WTC11 (cell line): Measurements from ENCODE around the gene ZNF341.

ENCODE experiments used
- CREM ChIP-seq: sonication (generic); formaldehyde crosslinking; IDR thresholded peaks from 2 replicates; pipeline ENCODE4 v1.8.1; 2022; ENCODE audit warnings: mild to moderate bottlenecking, missing genetic modification reagents, moderate library complexity
- FOXP1 ChIP-seq: sonication (generic); formaldehyde crosslinking; IDR thresholded peaks from 2 replicates; pipeline ENCODE4 v1.8.0; 2022; ENCODE audit warnings: missing genetic modification reagents, mild to moderate bottlenecking, moderate library complexity, borderline replicate concordance
- NR1H2 ChIP-seq: sonication (generic); formaldehyde crosslinking; IDR thresholded peaks from 2 replicates; pipeline ENCODE4 v1.9.0; 2021; ENCODE audit warnings: mild to moderate bottlenecking, moderate library complexity, missing genetic modification reagents
- RELA ChIP-seq: sonication (generic); formaldehyde crosslinking; IDR thresholded peaks from 2 replicates; pipeline ENCODE4 v1.8.1; 2022; ENCODE audit warnings: missing genetic modification reagents, mild to moderate bottlenecking, borderline replicate concordance
- TEAD4 ChIP-seq: sonication (generic); formaldehyde crosslinking; IDR thresholded peaks from 2 replicates; pipeline ENCODE4 v1.8.0; 2022; ENCODE audit warnings: mild to moderate bottlenecking, missing genetic modification reagents
- TF ChIP-seq, protein P1 (sequence below): fragments of 200-600 bp; IDR thresholded peaks from 2 replicates; pipeline ENCODE4 v1.8.0; 2022; ENCODE audit warnings: antibody characterized with exemption
- TF ChIP-seq, protein P2 (sequence below): sonication (generic); formaldehyde crosslinking; IDR thresholded peaks from 2 replicates; pipeline ENCODE4 v1.8.1; 2023; ENCODE audit warnings: mild to moderate bottlenecking, missing genetic modification reagents
- TF ChIP-seq, protein P3 (sequence below): sonication (generic); formaldehyde crosslinking; IDR thresholded peaks from 2 replicates; pipeline ENCODE4 v1.8.0; 2022; ENCODE audit warnings: mild to moderate bottlenecking, missing genetic modification reagents

DNA sequence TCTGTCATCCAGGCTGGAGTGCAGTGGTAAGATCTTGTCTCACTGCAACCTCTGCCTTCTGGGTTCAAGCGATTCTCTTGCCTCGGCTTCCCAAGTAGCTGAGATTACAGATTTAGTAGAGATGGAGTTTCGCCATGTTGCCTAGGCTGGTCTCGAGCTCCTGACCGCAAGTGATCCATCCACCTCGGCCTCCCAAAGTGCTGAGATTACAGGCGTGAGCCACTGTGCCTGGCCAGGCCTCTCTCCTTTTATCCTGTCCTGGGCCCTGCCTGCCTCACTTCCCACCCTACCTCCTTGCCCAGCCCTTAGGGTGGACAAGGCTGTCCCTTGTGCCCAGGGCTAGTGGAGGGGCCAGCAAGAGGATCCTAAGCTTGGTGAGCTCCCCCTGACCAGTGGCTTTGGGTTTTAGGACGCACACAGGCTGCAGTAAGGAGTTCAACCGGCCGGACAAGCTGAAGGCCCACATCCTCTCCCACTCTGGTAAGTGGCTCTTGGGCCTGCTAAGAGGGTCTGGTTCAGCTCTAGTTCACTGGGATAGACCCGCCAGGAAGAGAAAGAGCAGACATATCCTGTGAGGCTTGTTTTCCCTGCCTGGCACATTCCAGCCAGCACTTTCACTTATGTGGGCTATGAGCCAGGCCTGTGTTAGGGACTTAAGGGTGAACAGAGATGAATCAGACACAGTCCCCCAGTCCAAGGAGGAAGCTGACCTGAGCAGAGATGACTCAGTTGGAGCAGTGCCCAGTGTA, 57.5 kb downstream of the ZNF341 start:
- TF ChIP-seq, protein P1, sequence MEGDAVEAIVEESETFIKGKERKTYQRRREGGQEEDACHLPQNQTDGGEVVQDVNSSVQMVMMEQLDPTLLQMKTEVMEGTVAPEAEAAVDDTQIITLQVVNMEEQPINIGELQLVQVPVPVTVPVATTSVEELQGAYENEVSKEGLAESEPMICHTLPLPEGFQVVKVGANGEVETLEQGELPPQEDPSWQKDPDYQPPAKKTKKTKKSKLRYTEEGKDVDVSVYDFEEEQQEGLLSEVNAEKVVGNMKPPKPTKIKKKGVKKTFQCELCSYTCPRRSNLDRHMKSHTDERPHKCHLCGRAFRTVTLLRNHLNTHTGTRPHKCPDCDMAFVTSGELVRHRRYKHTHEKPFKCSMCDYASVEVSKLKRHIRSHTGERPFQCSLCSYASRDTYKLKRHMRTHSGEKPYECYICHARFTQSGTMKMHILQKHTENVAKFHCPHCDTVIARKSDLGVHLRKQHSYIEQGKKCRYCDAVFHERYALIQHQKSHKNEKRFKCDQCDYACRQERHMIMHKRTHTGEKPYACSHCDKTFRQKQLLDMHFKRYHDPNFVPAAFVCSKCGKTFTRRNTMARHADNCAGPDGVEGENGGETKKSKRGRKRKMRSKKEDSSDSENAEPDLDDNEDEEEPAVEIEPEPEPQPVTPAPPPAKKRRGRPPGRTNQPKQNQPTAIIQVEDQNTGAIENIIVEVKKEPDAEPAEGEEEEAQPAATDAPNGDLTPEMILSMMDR: no peak
- no peak for TF ChIP-seq FOXP1 (CRISPR knock-in tag)
- no peak for TF ChIP-seq TEAD4 (CRISPR knock-in tag)
- TF ChIP-seq RELA (CRISPR knock-in tag): no peak
- TF ChIP-seq, protein P2, sequence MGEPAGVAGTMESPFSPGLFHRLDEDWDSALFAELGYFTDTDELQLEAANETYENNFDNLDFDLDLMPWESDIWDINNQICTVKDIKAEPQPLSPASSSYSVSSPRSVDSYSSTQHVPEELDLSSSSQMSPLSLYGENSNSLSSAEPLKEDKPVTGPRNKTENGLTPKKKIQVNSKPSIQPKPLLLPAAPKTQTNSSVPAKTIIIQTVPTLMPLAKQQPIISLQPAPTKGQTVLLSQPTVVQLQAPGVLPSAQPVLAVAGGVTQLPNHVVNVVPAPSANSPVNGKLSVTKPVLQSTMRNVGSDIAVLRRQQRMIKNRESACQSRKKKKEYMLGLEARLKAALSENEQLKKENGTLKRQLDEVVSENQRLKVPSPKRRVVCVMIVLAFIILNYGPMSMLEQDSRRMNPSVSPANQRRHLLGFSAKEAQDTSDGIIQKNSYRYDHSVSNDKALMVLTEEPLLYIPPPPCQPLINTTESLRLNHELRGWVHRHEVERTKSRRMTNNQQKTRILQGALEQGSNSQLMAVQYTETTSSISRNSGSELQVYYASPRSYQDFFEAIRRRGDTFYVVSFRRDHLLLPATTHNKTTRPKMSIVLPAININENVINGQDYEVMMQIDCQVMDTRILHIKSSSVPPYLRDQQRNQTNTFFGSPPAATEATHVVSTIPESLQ: no peak
- TF ChIP-seq, protein P3, sequence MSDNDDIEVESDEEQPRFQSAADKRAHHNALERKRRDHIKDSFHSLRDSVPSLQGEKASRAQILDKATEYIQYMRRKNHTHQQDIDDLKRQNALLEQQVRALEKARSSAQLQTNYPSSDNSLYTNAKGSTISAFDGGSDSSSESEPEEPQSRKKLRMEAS (CRISPR knock-in tag): no peak
- TF ChIP-seq CREM (CRISPR knock-in tag): no peak
- TF ChIP-seq NR1H2 (CRISPR knock-in tag): no peak
